CD14-positive monocyte (primary cell): Measurements from ENCODE around the gene DESI1. TPM values are rescaled to one million over a fixed set of nuclear protein-coding genes. Genes with fewer than 3 reads are reported as not detected.

Experiments used
- DNase-seq, 3 donors: peaks; one replicate each; pipeline ENCODE4 v3.0.0-alpha.2; 2011 to 2022
- H2AFZ ChIP-seq: 2 replicates; pipeline ENCODE4 v1.6.0; 2012; ENCODE audit warnings: mild to moderate bottlenecking, low read depth, low read length, inconsistent platforms; ENCODE audit not compliant: insufficient read depth, poor library complexity, severe bottlenecking
- H3K27ac ChIP-seq, 2 donors: 1 replicate in 1 of 2; 2 replicates in 1 of 2; pipeline ENCODE4 v1.5.1; 2012 to 2013; ENCODE audit warnings: low read length in 2 of 2, control low read depth in 1 of 2, inconsistent platforms in 1 of 2, low read depth in 1 of 2, mild to moderate bottlenecking in 1 of 2
- H3K27me3 ChIP-seq, 2 donors: one replicate each; pipeline versions ENCODE4 v1.6.0 to v1.6.1; 2011 to 2013; ENCODE audit warnings: low read length in 2 of 2; ENCODE audit not compliant: control insufficient read depth in 2 of 2, insufficient read depth in 2 of 2
- H3K36me3 ChIP-seq, 2 donors: replicated peaks in 1 of 2; 1 replicate in 1 of 2; 2 replicates in 1 of 2; pipeline versions ENCODE4 v1.5.1 to v1.6.1; 2012 to 2013; ENCODE audit warnings: low read length in 2 of 2, control low read depth in 1 of 2, inconsistent platforms in 1 of 2, mild to moderate bottlenecking in 1 of 2; ENCODE audit not compliant: insufficient read depth in 2 of 2, control insufficient read depth in 1 of 2
- H3K4me1 ChIP-seq, 2 donors: 1 replicate in 1 of 2; 2 replicates in 1 of 2; pipeline versions ENCODE4 v1.5.1 to v1.6.1; 2012 to 2013; ENCODE audit warnings: low read length in 2 of 2, control low read depth in 1 of 2, inconsistent platforms in 1 of 2, mild to moderate bottlenecking in 1 of 2, moderate library complexity in 1 of 2; ENCODE audit not compliant: insufficient read depth in 2 of 2, control insufficient read depth in 1 of 2
- H3K4me2 ChIP-seq: replicated peaks from 2 replicates; pipeline ENCODE3; 2012; ENCODE audit warnings: low read length, moderate library complexity, mild to moderate bottlenecking; ENCODE audit not compliant: poor library complexity, severe bottlenecking; ENCODE audit errors: extremely low read depth
- H3K4me3 ChIP-seq, 3 experiments: fragments of 200-600 bp in 1 of 3; sonication (generic) in 1 of 3; replicated peaks in 1 of 3; 1 replicate in 2 of 3; 2 replicates in 1 of 3; pipeline ENCODE4 v1.5.1; 2011 to 2013; ENCODE audit warnings: low read length in 3 of 3, mild to moderate bottlenecking in 3 of 3, control low read depth in 2 of 3, low read depth in 2 of 3, inconsistent platforms in 1 of 3, moderate library complexity in 1 of 3
- H3K79me2 ChIP-seq: 2 replicates; pipeline ENCODE4 v1.6.0; 2012; ENCODE audit warnings: mild to moderate bottlenecking, control low read depth, inconsistent platforms, low read length, moderate library complexity; ENCODE audit not compliant: insufficient read depth
- H3K9ac ChIP-seq: 2 replicates; pipeline ENCODE4 v1.6.0; 2017; ENCODE audit warnings: low read length, mild to moderate bottlenecking; ENCODE audit not compliant: insufficient read depth, poor library complexity, severe bottlenecking
- H3K9me3 ChIP-seq, 2 donors: replicated peaks in 1 of 2; 1 replicate in 1 of 2; 2 replicates in 1 of 2; pipeline versions ENCODE4 v1.5.1 to v1.6.1; 2012 to 2013; ENCODE audit warnings: low read length in 2 of 2, control low read depth in 1 of 2; ENCODE audit not compliant: control insufficient read depth in 1 of 2, insufficient read depth in 1 of 2
- H4K20me1 ChIP-seq: 2 replicates; pipeline ENCODE4 v1.6.0; 2012; ENCODE audit warnings: mild to moderate bottlenecking, low read length, control low read depth, moderate library complexity; ENCODE audit not compliant: insufficient read depth
- H3K27ac Mint-ChIP-seq, 7 donors: one replicate each; pipeline ENCODE4 v1.8.0; 2020; ENCODE audit warnings: mild to moderate bottlenecking in 7 of 7, mixed read lengths in 7 of 7, moderate library complexity in 6 of 7, inconsistent platforms in 2 of 7
- H3K27me3 Mint-ChIP-seq, 3 donors: one replicate each; pipeline ENCODE4 v1.8.0; 2021 to 2022; ENCODE audit warnings: low read depth in 3 of 3, mild to moderate bottlenecking in 3 of 3, mixed read lengths in 3 of 3, moderate library complexity in 3 of 3, inconsistent platforms in 1 of 3
- H3K36me3 Mint-ChIP-seq, 2 donors: one replicate each; pipeline ENCODE4 v1.8.0; 2020; ENCODE audit warnings: mixed read lengths in 2 of 2, inconsistent platforms in 1 of 2, mild to moderate bottlenecking in 1 of 2
- H3K4me1 Mint-ChIP-seq: one replicate; pipeline ENCODE4 v1.8.0; 2020; ENCODE audit warnings: mild to moderate bottlenecking, mixed read lengths
- H3K4me3 Mint-ChIP-seq, 2 donors: one replicate each; pipeline ENCODE4 v1.8.0; 2020; ENCODE audit warnings: mild to moderate bottlenecking in 2 of 2, mixed read lengths in 2 of 2, moderate library complexity in 1 of 2
- H3K9me3 Mint-ChIP-seq, 7 donors: one replicate each; pipeline ENCODE4 v1.8.0; 2020 to 2022; ENCODE audit warnings: mixed read lengths in 7 of 7, mild to moderate bottlenecking in 6 of 7, moderate library complexity in 6 of 7, inconsistent platforms in 2 of 7
- CTCF ChIP-seq: fragments of 200-600 bp; IDR thresholded peaks from one replicate; pipeline ENCODE4 v1.8.0; 2022; ENCODE audit warnings: antibody characterized with exemption, mild to moderate bottlenecking
- WGBS: methylation state at CpG from one replicate; pipeline ENCODE4 v1.1.5; 2013; ENCODE audit warnings: missing lambda C conversion rate; ENCODE audit not compliant: insufficient coverage; 5-methylcytosine and 5-hydroxymethylcytosine counted together
- intact Hi-C, 2 donors: fragments of 100-400 bp; cut with micrococcal nuclease; formaldehyde crosslinking; loops; one replicate each; pipeline versions ENCODE4 v1.15.0 to v1.15.1; 2023
- polyA plus RNA-seq, 3 donors: library from polyadenylated mRNA; depleted of rRNA in 1 of 3; unstranded in 2 of 3; stranded (reverse) in 1 of 3; fragments of 300-500 nt in 2 of 3; fragments of >200 nt in 1 of 3; fragmentation: Illumina TruSeq in 2 of 3; gene quantifications; 1 replicate in 2 of 3; 2 replicates in 1 of 3; pipeline ENCODE4 v1.2.3, GENCODE V29; 2012 to 2021

Gene DESI1
- polyA plus RNA-seq, 3 donors: 15.8 to 33.7 (median 31.5) TPM

GRCh38 chr22:41585898-41586297, 34.9 kb downstream of the DESI1 start:
- WGBS: 90% methylated on average over 2 of the region's 7 CpGs
- H3K27ac Mint-ChIP-seq: peak overlapping the region in 4 of 7 donors; percentile 6 to 60 (median 32)
- no peaks in the 10 kb centered on the region for H3K9me3 Mint-ChIP-seq
- H3K9ac ChIP-seq: no peak overlapping the region
- peaks cover 22 to 39% of the 10 kb centered on the region in 2 donors for H3K36me3 ChIP-seq
- no peak overlapping the region for H3K4me2 ChIP-seq
- no peak for DNase-seq
- no peak overlapping the region for H3K4me3 ChIP-seq
- intact Hi-C loops: no loop called here
- peaks cover 29 to 44% of the 10 kb centered on the region in 2 donors for H3K36me3 Mint-ChIP-seq
- H3K27ac ChIP-seq: no peak overlapping the region
- H3K4me1 Mint-ChIP-seq: peaks cover 21% of the 10 kb centered on the region
- no peak overlapping the region for H2AFZ ChIP-seq
- H3K27me3 ChIP-seq: no peaks in the 10 kb centered on the region
- H3K9me3 ChIP-seq: no peaks in the 10 kb centered on the region
- H4K20me1 ChIP-seq: no peaks in the 10 kb centered on the region
- TF ChIP-seq CTCF: no peak
- peaks cover 17 to 19% of the 10 kb centered on the region in 2 donors for H3K4me1 ChIP-seq
- peaks cover 15% of the 10 kb centered on the region for H3K79me2 ChIP-seq
- peaks cover 0 to 6% (median 0%) of the 10 kb centered on the region in 3 donors for H3K27me3 Mint-ChIP-seq
- H3K4me3 Mint-ChIP-seq: no peak overlapping the region

- H4K20me1 ChIP-seq: no peaks in the 10 kb centered on the region
- peaks cover 0 to 6% (median 0%) of the 10 kb centered on the region in 3 donors for H3K27me3 Mint-ChIP-seq
- H3K4me1 Mint-ChIP-seq: peaks cover 19% of the 10 kb centered on the region
- H3K27me3 ChIP-seq: no peaks in the 10 kb centered on the region
- TF ChIP-seq CTCF: no peak
- peaks cover 15% of the 10 kb centered on the region for H3K79me2 ChIP-seq
- H3K9ac ChIP-seq: no peak overlapping the region
- intact Hi-C loops: no loop called here
- no peak overlapping the region for H2AFZ ChIP-seq
- no peaks in the 10 kb centered on the region for H3K9me3 ChIP-seq
- peaks cover 36 to 54% of the 10 kb centered on the region in 2 donors for H3K36me3 Mint-ChIP-seq
- H3K4me1 ChIP-seq: peaks cover 11 to 13% of the 10 kb centered on the region in 2 donors
- no peak overlapping the region for H3K4me3 Mint-ChIP-seq
- no peak for DNase-seq
- 100% methylated on average over 6 of the region's 6 CpGs for WGBS
- H3K4me3 ChIP-seq: no peak overlapping the region
- no peak overlapping the region for H3K27ac ChIP-seq
- H3K9me3 Mint-ChIP-seq: no peaks in the 10 kb centered on the region
- H3K27ac Mint-ChIP-seq: peak overlapping the region in 1 of 7 donors; percentile 2
- peaks cover 26 to 46% of the 10 kb centered on the region in 2 donors for H3K36me3 ChIP-seq
- no peak overlapping the region for H3K4me2 ChIP-seq
Measured at GRCh38 chr22:41584881-41585280, 36.0 kb downstream of the DESI1 start.
